ENCODE measurements around the gene ATG101. TPM values are rescaled to one million over a fixed set of nuclear protein-coding genes. Genes with fewer than 3 reads are reported as not detected.
A peak's percentile ranks its signal among the peaks of the same experiment; 100 is the strongest.

Gene ATG101
- total and polyA plus RNA-seq, 9 of the 15 experiments (the other 6 are each of a cell fraction or from before 2014, with no cell fraction given), result 2.9 to 52.4 (median 29.7) TPM

GRCh38 chr12:52082026-52082668 lies 12.4 kb downstream of the ATG101 start:
- Histone ChIP-seq H3K27ac (ENCODE audit: extremely low read depth, low read depth, low read length) (no peak overlapping the region), H4K20me1 (replicated peaks; ENCODE audit: control insufficient read depth, insufficient read depth, low read length) (peaks cover 17% of the 10 kb centered on the region; the same call in 1 of the 2 replicates), H3K9me3 (replicated peaks; ENCODE audit: control insufficient read depth, insufficient read depth, low read depth, low read length) (no peaks in the 10 kb centered on the region), H3K9ac (ENCODE audit: insufficient read depth in 1 of 2, low read depth in 2 of 2, low read length in 2 of 2) (peak overlapping the region in 1 of 2 experiments; percentile 14; a peak in 1 of 4 replicates), H3K36me3 (ENCODE audit: control insufficient read depth, insufficient read depth, low read length) (peaks cover 18% of the 10 kb centered on the region; the same call in 2 of the 3 replicates), H3K4me2 (ENCODE audit: insufficient read depth, low read length) (no peak overlapping the region), H3K79me2 (ENCODE audit: control insufficient read depth, insufficient read depth, low read length) (no peaks in the 10 kb centered on the region; the same call in 2 of the 3 replicates), H3K4me3 (no peak overlapping the region), H3K27me3 (ENCODE audit: control insufficient read depth in 2 of 2, insufficient read depth in 2 of 2, low read length in 2 of 2) (peaks cover 21 to 28% of the 10 kb centered on the region in 2 experiments; a peak in 4 of 5 replicates), H2AFZ (ENCODE audit: low read depth, low read length) (no peak overlapping the region), H3K9me1 (ENCODE audit: control insufficient read depth, insufficient read depth, low read length) (no peaks in the 10 kb centered on the region), H3K4me1 (replicated peaks in 1 of 2; ENCODE audit: control insufficient read depth in 2 of 2, insufficient read depth in 2 of 2, low read length in 2 of 2) (peaks cover 0 to 10% of the 10 kb centered on the region in 2 experiments; a peak in 1 of 5 replicates)
- BruUV-seq (replicated peaks), result no TSS peak
- intact Hi-C loops (cut with micrococcal nuclease), result loop anchor here (5.0 kb wide), 1 partner anchor 40 kb away; no protein-coding TSS in a partner anchor
- in situ Hi-C loops (cut with MboI), result loop anchor here (5.0 kb wide), 1 partner anchor 55 kb away; no protein-coding TSS in a partner anchor
- ATAC-seq (no peak), FAIRE-seq (no peak), DNase-seq (ENCODE audit: extremely low read depth in 1 of 4, low spot score in 3 of 4) (no peak)
- 23% methylated on average over 13 of the region's 13 CpGs for WGBS (ENCODE audit: insufficient coverage, low coverage, missing lambda C conversion rate)
- POLR2A ChIA-PET, result interaction anchor here (0.6 to 2.8 kb wide), 7 partner anchors 9 to 57 kb away, joined by 3 to 18 read pairs (median 4); partner anchors contain the start of gene ATG101
- CTCF ChIA-PET (ENCODE audit: low intra/inter-chr PET ratio), result interaction anchor here (0.8 to 8.1 kb wide), 4 partner anchors 13 to 89 kb away, joined by 5 to 242 read pairs (median 12); partner anchors contain the start of gene ATG101
- no peak for TF ChIP-seq ZBTB9 (CRISPR knock-in tag; IDR thresholded peaks at IDR 0.05)
- TF ChIP-seq REST (IDR thresholded peaks at IDR 0.05; ENCODE audit: borderline replicate concordance), result no peak
- no peak for TF ChIP-seq REST (CRISPR knock-in tag; IDR thresholded peaks at IDR 0.05; ENCODE audit: low read depth)
- no peak for TF ChIP-seq ZNF507 (tag; conservative IDR thresholded peaks at IDR 0.05)
- TF ChIP-seq ELF2 (CRISPR knock-in tag; IDR thresholded peaks at IDR 0.05), result no peak
- no peak for TF ChIP-seq ETS1 (conservative IDR thresholded peaks at IDR 0.05; ENCODE audit: control insufficient read depth, low read depth, low read length)
- no peak for TF ChIP-seq PHTF2 (CRISPR knock-in tag; IDR thresholded peaks at IDR 0.05)
- no peak for TF ChIP-seq ZKSCAN8 (CRISPR knock-in tag; IDR thresholded peaks at IDR 0.05)
- no peak for TF ChIP-seq RNF2 (IDR thresholded peaks at IDR 0.05)

All from K562 (cell line).